NCI-H446 treated with DMSO at 0.1 percent for 48 hours (cell line): ENCODE measurements around the gene FOXK1.
"Not testable (repeated sequence)": the region's sequence is repeated elsewhere in the genome, so short reads cannot be mapped to it uniquely, and the experiment has no call there.

Experiments used
- DNase-seq: peaks from one replicate; lab custom pipeline; 2025; lab: John Stamatoyannopoulos, UW

Gene FOXK1

GRCh38 chr7:4786015-4786414 lies 103.9 kb downstream of the FOXK1 start:
- DNase-seq, result no peak

- DNase-seq, result no peak
Observed at GRCh38 chr7:4787541-4787940, 105.4 kb downstream of the FOXK1 start.

- DNase-seq, result no peak
Observed at GRCh38 chr7:4787947-4788626, 106.0 kb downstream of the FOXK1 start.

GRCh38 chr7:4788627-4789189 lies 106.6 kb downstream of the FOXK1 start:
- DNase-seq, result no peak

GRCh38 chr7:4789194-4790077 lies 107.3 kb downstream of the FOXK1 start:
- no peak for DNase-seq

GRCh38 chr7:4790078-4790465 lies 108.0 kb downstream of the FOXK1 start:
- DNase-seq, result no peak

- DNase-seq, result no peak
Observed at GRCh38 chr7:4790516-4790991, 108.5 kb downstream of the FOXK1 start.

- DNase-seq, result no peak
Observed at GRCh38 chr7:4791101-4791737, 109.1 kb downstream of the FOXK1 start.

GRCh38 chr7:4791738-4792536 lies 109.8 kb downstream of the FOXK1 start:
- no peak for DNase-seq

- no peak for DNase-seq
Observed at GRCh38 chr7:4792537-4793126, 110.5 kb downstream of the FOXK1 start.

- DNase-seq, result not testable (repeated sequence)
Observed at GRCh38 chr7:4793385-4793993, 111.4 kb downstream of the FOXK1 start.

- not testable (repeated sequence) for DNase-seq
Observed at GRCh38 chr7:4794171-4794570, 112.1 kb downstream of the FOXK1 start.

GRCh38 chr7:4794591-4795350 lies 112.7 kb downstream of the FOXK1 start:
- DNase-seq, result no peak

- no peak for DNase-seq
Observed at GRCh38 chr7:4796453-4796852, 114.4 kb downstream of the FOXK1 start.

- DNase-seq, result no peak
Observed at GRCh38 chr7:4797858-4798705, 116.0 kb downstream of the FOXK1 start.

- DNase-seq, result no peak
Observed at GRCh38 chr7:4798706-4799235, 116.7 kb downstream of the FOXK1 start.

- no peak for DNase-seq
Observed at GRCh38 chr7:4799508-4800268, 117.6 kb downstream of the FOXK1 start.

- DNase-seq, result no peak
Observed at GRCh38 chr7:4800487-4800886, 118.4 kb downstream of the FOXK1 start.
